Measurements from ENCODE around the gene IRF2BP1. TPM values are rescaled to one million over a fixed set of nuclear protein-coding genes. Genes with fewer than 3 reads are reported as not detected.
"Not testable (repeated sequence)": the region's sequence is repeated elsewhere in the genome, so short reads cannot be mapped to it uniquely, and the experiment has no call there.

The IRF2BP1 gene
- total RNA-seq, 1 donor from 2014 or later: 18.8 TPM

GRCh38 chr19:45867241-45867640 lies 18.7 kb downstream of the IRF2BP1 start:
- H4K20me1 ChIP-seq (ENCODE audit: insufficient read depth, low read length); H3K4me1 ChIP-seq (ENCODE audit: insufficient read depth, low read length); H3K36me3 ChIP-seq (ENCODE audit: insufficient read depth, low read length); H3K9ac ChIP-seq (ENCODE audit: low read length); H3K36me3 Mint-ChIP-seq (ENCODE audit: low read depth, unreplicated experiment); H3K4me3 ChIP-seq (ENCODE audit: insufficient read depth, low read depth, low read length); H3K9me3 Mint-ChIP-seq (ENCODE audit: unreplicated experiment); FAIRE-seq; H3K4me3 Mint-ChIP-seq (ENCODE audit: unreplicated experiment); H3K27ac Mint-ChIP-seq (ENCODE audit: unreplicated experiment); H2AFZ ChIP-seq (ENCODE audit: low read depth, low read length); H3K27ac ChIP-seq (ENCODE audit: low read depth, low read length); H3K79me2 ChIP-seq (ENCODE audit: insufficient read depth, low read length); H3K9me3 ChIP-seq (ENCODE audit: insufficient read depth, low read depth, low read length); H3K4me1 Mint-ChIP-seq (ENCODE audit: low read depth, unreplicated experiment); H3K4me2 ChIP-seq (ENCODE audit: low read length); DNase-seq (ENCODE audit: low read depth): not testable (repeated sequence)
- H3K27me3 Mint-ChIP-seq (ENCODE audit: low read depth, unreplicated experiment): peaks cover 25% of the 10 kb centered on the region
- H3K27me3 ChIP-seq (ENCODE audit: insufficient read depth, low read length): peaks cover 33% of the 10 kb centered on the region

- no peak for DNase-seq (ENCODE audit: low read depth)
- H3K4me3 ChIP-seq (ENCODE audit: insufficient read depth, low read depth, low read length): no peak overlapping the region
- TF ChIP-seq CTCF (IDR thresholded peaks at IDR 0.05; ENCODE audit: insufficient read depth, low read depth, low read length) (no peak), EZH2 (IDR thresholded peaks at IDR 0.05; ENCODE audit: insufficient read depth, low read length) (peak; percentile 27)
- H3K4me3 Mint-ChIP-seq (ENCODE audit: unreplicated experiment): no peak overlapping the region
- H3K79me2 ChIP-seq (ENCODE audit: insufficient read depth, low read length): peaks cover 11% of the 10 kb centered on the region
- no peaks in the 10 kb centered on the region for H3K9me3 Mint-ChIP-seq (ENCODE audit: unreplicated experiment)
- FAIRE-seq: no peak
- peaks cover 25% of the 10 kb centered on the region for H3K27me3 Mint-ChIP-seq (ENCODE audit: low read depth, unreplicated experiment)
- H3K9me3 ChIP-seq (ENCODE audit: insufficient read depth, low read depth, low read length): no peaks in the 10 kb centered on the region
- peaks cover 33% of the 10 kb centered on the region for H3K27me3 ChIP-seq (ENCODE audit: insufficient read depth, low read length)
- no peaks in the 10 kb centered on the region for H3K4me1 Mint-ChIP-seq (ENCODE audit: low read depth, unreplicated experiment)
- no peaks in the 10 kb centered on the region for H3K36me3 ChIP-seq (ENCODE audit: insufficient read depth, low read length)
- H3K36me3 Mint-ChIP-seq (ENCODE audit: low read depth, unreplicated experiment): no peaks in the 10 kb centered on the region
- no peak overlapping the region for H2AFZ ChIP-seq (ENCODE audit: low read depth, low read length)
- no peak overlapping the region for H3K27ac Mint-ChIP-seq (ENCODE audit: unreplicated experiment)
- peaks cover 3% of the 10 kb centered on the region for H3K4me1 ChIP-seq (ENCODE audit: insufficient read depth, low read length)
- no peak overlapping the region for H3K4me2 ChIP-seq (ENCODE audit: low read length)
- H3K27ac ChIP-seq (ENCODE audit: low read depth, low read length): no peak overlapping the region
- no peaks in the 10 kb centered on the region for H4K20me1 ChIP-seq (ENCODE audit: insufficient read depth, low read length)
- H3K9ac ChIP-seq (ENCODE audit: low read length): no peak overlapping the region
These were observed 19.4 kb downstream of the IRF2BP1 start for GRCh38 chr19:45866400-45867176.

- H3K27me3 ChIP-seq (ENCODE audit: insufficient read depth, low read length): peaks cover 33% of the 10 kb centered on the region
- TF ChIP-seq EZH2 (IDR thresholded peaks at IDR 0.05; ENCODE audit: insufficient read depth, low read length) (no peak), CTCF (IDR thresholded peaks at IDR 0.05; ENCODE audit: insufficient read depth, low read depth, low read length) (no peak)
- H3K9me3 ChIP-seq (ENCODE audit: insufficient read depth, low read depth, low read length): no peaks in the 10 kb centered on the region
- H3K27ac ChIP-seq (ENCODE audit: low read depth, low read length): no peak overlapping the region
- H3K4me3 ChIP-seq (ENCODE audit: insufficient read depth, low read depth, low read length): no peak overlapping the region
- Mint-ChIP-seq H3K4me1 (ENCODE audit: low read depth, unreplicated experiment) (peaks cover 2% of the 10 kb centered on the region), H3K27ac (ENCODE audit: unreplicated experiment) (no peak overlapping the region), H3K9me3 (ENCODE audit: unreplicated experiment) (no peaks in the 10 kb centered on the region), H3K27me3 (ENCODE audit: low read depth, unreplicated experiment) (peaks cover 25% of the 10 kb centered on the region), H3K4me3 (ENCODE audit: unreplicated experiment) (peak overlapping the region; percentile 27), H3K36me3 (ENCODE audit: low read depth, unreplicated experiment) (no peaks in the 10 kb centered on the region)
- no peak overlapping the region for H2AFZ ChIP-seq (ENCODE audit: low read depth, low read length)
- peaks cover 23% of the 10 kb centered on the region for H3K79me2 ChIP-seq (ENCODE audit: insufficient read depth, low read length)
- H4K20me1 ChIP-seq (ENCODE audit: insufficient read depth, low read length): peaks cover 2% of the 10 kb centered on the region
- no peak for DNase-seq (ENCODE audit: low read depth)
- peaks cover 4% of the 10 kb centered on the region for H3K36me3 ChIP-seq (ENCODE audit: insufficient read depth, low read length)
- no peak overlapping the region for H3K9ac ChIP-seq (ENCODE audit: low read length)
- no peak for FAIRE-seq
- H3K4me1 ChIP-seq (ENCODE audit: insufficient read depth, low read length): peaks cover 3% of the 10 kb centered on the region
- no peak overlapping the region for H3K4me2 ChIP-seq (ENCODE audit: low read length)
These were observed 20.5 kb downstream of the IRF2BP1 start for GRCh38 chr19:45865269-45865948.

All from astrocyte (in vitro differentiated cells and primary cell).